ENCODE measurements around the gene CYFIP1. TPM values are rescaled to one million over a fixed set of nuclear protein-coding genes. Genes with fewer than 3 reads are reported as not detected.

Gene CYFIP1
- total RNA-seq, 4 donors from 2014 or later: 77.4 to 121 (median 101) TPM

GRCh38 chr15:22869856-22870255, 110.3 kb downstream of the CYFIP1 start:
- TF ChIP-seq POLR2A (IDR thresholded peaks at IDR 0.05): no peak
- no peak for TF ChIP-seq CTCF (IDR thresholded peaks at IDR 0.05)
- no peak for TF ChIP-seq EP300 (IDR thresholded peaks at IDR 0.05)
- no peak for DNase-seq (ENCODE audit: low spot score in 2 of 2)
- Histone ChIP-seq H3K36me3 (peaks cover 0 to 99% (median 22%) of the 10 kb centered on the region in 3 donors), H3K4me1 (no peaks in the 10 kb centered on the region), H3K4me3 (no peak overlapping the region), H3K9me3 (no peaks in the 10 kb centered on the region), H3K27me3 (no peaks in the 10 kb centered on the region), H3K27ac (no peak overlapping the region)
- 92 to 95% methylated on average over 12 of the region's 12 CpGs for WGBS, 2 donors

GRCh38 chr15:22868928-22869327, 111.2 kb downstream of the CYFIP1 start:
- no peaks in the 10 kb centered on the region for H3K4me1 ChIP-seq
- no peaks in the 10 kb centered on the region for H3K9me3 ChIP-seq
- WGBS, 2 donors: 86 to 92% methylated on average over 9 of the region's 9 CpGs
- H3K27ac ChIP-seq: no peak overlapping the region
- DNase-seq (ENCODE audit: low spot score in 2 of 2): no peak
- H3K27me3 ChIP-seq: no peaks in the 10 kb centered on the region
- TF ChIP-seq EP300 (IDR thresholded peaks at IDR 0.05) (no peak), CTCF (IDR thresholded peaks at IDR 0.05) (no peak), POLR2A (IDR thresholded peaks at IDR 0.05) (no peak)
- peaks cover 0 to 99% (median 22%) of the 10 kb centered on the region in 3 donors for H3K36me3 ChIP-seq
- no peak overlapping the region for H3K4me3 ChIP-seq

- Histone ChIP-seq H3K27ac (no peak overlapping the region), H3K27me3 (no peaks in the 10 kb centered on the region), H3K4me1 (no peaks in the 10 kb centered on the region), H3K9me3 (no peaks in the 10 kb centered on the region), H3K36me3 (peaks cover 0 to 99% (median 22%) of the 10 kb centered on the region in 3 donors), H3K4me3 (no peak overlapping the region)
- WGBS, 2 donors: 64% methylated on average over 4 of the region's 4 CpGs
- TF ChIP-seq CTCF (IDR thresholded peaks at IDR 0.05): no peak
- TF ChIP-seq EP300 (IDR thresholded peaks at IDR 0.05): no peak
- TF ChIP-seq POLR2A (IDR thresholded peaks at IDR 0.05): no peak
- no peak for DNase-seq (ENCODE audit: low spot score in 2 of 2)
Observed at GRCh38 chr15:22868495-22868894, 111.7 kb downstream of the CYFIP1 start.

GRCh38 chr15:22867886-22868285, 112.3 kb downstream of the CYFIP1 start:
- 84 to 95% methylated on average over 6 of the region's 6 CpGs for WGBS, 2 donors
- Histone ChIP-seq H3K36me3 (peaks cover 0 to 99% (median 22%) of the 10 kb centered on the region in 3 donors), H3K27me3 (no peaks in the 10 kb centered on the region), H3K4me1 (no peaks in the 10 kb centered on the region), H3K4me3 (no peak overlapping the region), H3K27ac (no peak overlapping the region), H3K9me3 (no peaks in the 10 kb centered on the region)
- TF ChIP-seq CTCF (IDR thresholded peaks at IDR 0.05): no peak
- TF ChIP-seq EP300 (IDR thresholded peaks at IDR 0.05): no peak
- no peak for TF ChIP-seq POLR2A (IDR thresholded peaks at IDR 0.05)
- no peak for DNase-seq (ENCODE audit: low spot score in 2 of 2)

- Histone ChIP-seq H3K36me3 (peaks cover 0 to 98% (median 17%) of the 10 kb centered on the region in 3 donors), H3K4me3 (no peak overlapping the region), H3K9me3 (no peaks in the 10 kb centered on the region), H3K27me3 (no peaks in the 10 kb centered on the region), H3K27ac (no peak overlapping the region), H3K4me1 (no peaks in the 10 kb centered on the region)
- no peak for DNase-seq (ENCODE audit: low spot score in 2 of 2)
- TF ChIP-seq EP300 (IDR thresholded peaks at IDR 0.05) (no peak), POLR2A (IDR thresholded peaks at IDR 0.05) (no peak)
- WGBS, 2 donors: 89 to 93% methylated on average over 7 of the region's 7 CpGs
Observed at GRCh38 chr15:22866079-22866478, 114.1 kb downstream of the CYFIP1 start.

- H3K4me3 ChIP-seq: no peak overlapping the region
- no peak for TF ChIP-seq EP300 (IDR thresholded peaks at IDR 0.05)
- no peak for TF ChIP-seq POLR2A (IDR thresholded peaks at IDR 0.05)
- TF ChIP-seq CTCF (IDR thresholded peaks at IDR 0.05): no peak
- H3K27ac ChIP-seq: no peak overlapping the region
- DNase-seq (ENCODE audit: low spot score in 2 of 2): no peak
- no peaks in the 10 kb centered on the region for H3K27me3 ChIP-seq
- H3K36me3 ChIP-seq: peaks cover 0 to 96% (median 14%) of the 10 kb centered on the region in 3 donors
- no peaks in the 10 kb centered on the region for H3K9me3 ChIP-seq
- H3K4me1 ChIP-seq: no peaks in the 10 kb centered on the region
- WGBS, 2 donors: 74 to 78% methylated on average over 3 of the region's 3 CpGs
Observed at GRCh38 chr15:22863356-22863755, 116.8 kb downstream of the CYFIP1 start.

Data from tibial nerve (tissue), 4 donors.